ENCODE measurements around the gene MOSPD3.
A peak's percentile ranks its signal among the peaks of the same experiment; 100 is the strongest.

- TF ChIP-seq CTCF (IDR thresholded peaks at IDR 0.05) (peak; percentile 24), EZH2 (IDR thresholded peaks at IDR 0.05) (no peak), EZH2phosphoT487 (IDR thresholded peaks at IDR 0.05) (no peak)
Measured at GRCh38 chr7:100599911-100600729, 12.2 kb upstream of the MOSPD3 start.
